RPMI7951 (cell line): ENCODE measurements around the gene XPR1. TPM values are rescaled to one million over a fixed set of nuclear protein-coding genes. Genes with fewer than 3 reads are reported as not detected.
"Not testable (repeated sequence)": the region's sequence is repeated elsewhere in the genome, so short reads cannot be mapped to it uniquely, and the experiment has no call there.

Experiments
- DNase-seq: peaks from one replicate; pipeline ENCODE4 v3.0.0-alpha.2; 2012; ENCODE audit warnings: low read depth
- total RNA-seq: library from RNA; depleted of rRNA; stranded (reverse); fragments of >200 nt; shearing (Covaris generic); gene quantifications from 2 replicates; pipeline ENCODE4 v1.2.3, GENCODE V29; 2014

XPR1 gene
- total RNA-seq, 1 experiment from 2014 or later: 20.3 TPM

GRCh38 chr1:180644526-180645192 lies 12.8 kb downstream of the XPR1 start:
- DNase-seq: no peak

- not testable (repeated sequence) for DNase-seq
These were observed 13.4 kb downstream of the XPR1 start for GRCh38 chr1:180645261-180645660.

GRCh38 chr1:180646093-180646492 lies 14.3 kb downstream of the XPR1 start:
- no peak for DNase-seq

- DNase-seq: no peak
These were observed 14.7 kb downstream of the XPR1 start for GRCh38 chr1:180646547-180646946.

- DNase-seq: no peak
These were observed 21.0 kb downstream of the XPR1 start for GRCh38 chr1:180652792-180653191.

GRCh38 chr1:180662709-180663108 lies 30.9 kb downstream of the XPR1 start:
- no peak for DNase-seq

- DNase-seq: no peak
These were observed 38.9 kb downstream of the XPR1 start for GRCh38 chr1:180670681-180671080.

GRCh38 chr1:180672105-180672504 lies 40.3 kb downstream of the XPR1 start:
- DNase-seq: no peak

GRCh38 chr1:180672505-180672904 lies 40.7 kb downstream of the XPR1 start:
- DNase-seq: no peak

GRCh38 chr1:180674603-180675530 lies 43.0 kb downstream of the XPR1 start:
- DNase-seq: no peak

- DNase-seq: no peak
These were observed 43.8 kb downstream of the XPR1 start for GRCh38 chr1:180675586-180675985.

- peak; percentile 88 for DNase-seq
These were observed 48.8 kb downstream of the XPR1 start for GRCh38 chr1:180680558-180681144.

GRCh38 chr1:180683117-180683516 lies 51.3 kb downstream of the XPR1 start:
- not testable (repeated sequence) for DNase-seq

GRCh38 chr1:180691322-180691913 lies 59.6 kb downstream of the XPR1 start:
- DNase-seq: no peak

GRCh38 chr1:180693564-180694244 lies 61.9 kb downstream of the XPR1 start:
- DNase-seq: no peak

GRCh38 chr1:180695282-180695681 lies 63.5 kb downstream of the XPR1 start:
- no peak for DNase-seq

- no peak for DNase-seq
These were observed 64.5 kb downstream of the XPR1 start for GRCh38 chr1:180696361-180696760.

GRCh38 chr1:180698580-180698979 lies 66.8 kb downstream of the XPR1 start:
- no peak for DNase-seq

- not testable (repeated sequence) for DNase-seq
These were observed 70.6 kb downstream of the XPR1 start for GRCh38 chr1:180702376-180702775.

- DNase-seq: not testable (repeated sequence)
These were observed 78.9 kb downstream of the XPR1 start for GRCh38 chr1:180710746-180711145.

GRCh38 chr1:180711260-180711659 lies 79.4 kb downstream of the XPR1 start:
- DNase-seq: not testable (repeated sequence)

- peak; percentile 15 for DNase-seq
These were observed 88.9 kb downstream of the XPR1 start for GRCh38 chr1:180720753-180721152.
